Renal cortex interstitium (tissue), 11 donors: ENCODE data around the gene FOXC1. TPM values are rescaled to one million over a fixed set of nuclear protein-coding genes. Genes with fewer than 3 reads are reported as not detected.

Experiments
- DNase-seq, 11 donors: peaks; one replicate each; pipeline ENCODE4 v3.0.0-alpha.2; 2013; ENCODE audit warnings: low read depth in 9 of 11, low spot score in 4 of 11; ENCODE audit errors: extremely low read depth in 1 of 11
- polyA plus RNA-seq, 3 donors: library from polyadenylated mRNA; unstranded; fragments of 120-200 nt; gene quantifications; one replicate each; pipeline ENCODE4 v1.2.1, GENCODE V29; 2013; ENCODE audit not compliant: insufficient read length in 3 of 3

The FOXC1 gene
- polyA plus RNA-seq, 3 donors, result 74.6 to 83.4 (median 83.1) TPM

DNA sequence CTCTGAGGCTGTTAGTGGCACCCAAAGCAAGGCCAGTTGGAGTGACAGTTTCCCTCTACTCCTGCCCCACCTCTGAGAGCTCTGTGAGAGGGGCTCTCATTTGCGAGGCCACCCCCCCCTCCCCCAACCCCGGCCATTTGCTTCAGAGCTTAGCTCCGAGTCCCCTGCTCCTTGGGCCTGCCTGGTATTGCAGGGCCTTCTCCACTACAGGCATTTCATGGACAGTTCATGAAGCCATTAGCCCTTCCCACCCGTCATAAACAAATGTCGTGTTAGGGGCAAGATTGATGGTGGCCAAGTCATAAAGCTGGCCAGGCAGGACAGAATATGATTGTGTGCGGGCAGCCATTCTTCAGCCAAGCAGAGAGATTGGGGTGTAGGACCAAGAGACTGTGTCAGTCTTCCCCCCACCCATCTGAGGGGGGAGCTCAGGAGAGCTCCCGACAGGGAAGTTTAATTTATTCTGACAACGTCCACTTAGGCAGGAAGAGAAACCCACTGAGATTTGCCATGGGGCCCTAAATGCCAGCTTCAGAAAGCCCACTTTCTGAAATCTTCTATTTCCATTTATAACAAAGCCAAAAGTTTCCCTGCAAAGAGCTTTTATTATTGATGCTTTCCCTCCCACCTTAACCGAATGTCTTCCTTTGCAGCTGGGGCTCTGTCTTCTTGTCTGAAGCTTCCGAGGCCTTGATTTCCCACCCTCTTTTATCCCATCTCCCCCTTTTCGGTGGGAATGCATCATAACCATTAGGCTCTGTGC is 7.2 kb downstream of the FOXC1 start:
- DNase-seq, result no peak

DNA sequence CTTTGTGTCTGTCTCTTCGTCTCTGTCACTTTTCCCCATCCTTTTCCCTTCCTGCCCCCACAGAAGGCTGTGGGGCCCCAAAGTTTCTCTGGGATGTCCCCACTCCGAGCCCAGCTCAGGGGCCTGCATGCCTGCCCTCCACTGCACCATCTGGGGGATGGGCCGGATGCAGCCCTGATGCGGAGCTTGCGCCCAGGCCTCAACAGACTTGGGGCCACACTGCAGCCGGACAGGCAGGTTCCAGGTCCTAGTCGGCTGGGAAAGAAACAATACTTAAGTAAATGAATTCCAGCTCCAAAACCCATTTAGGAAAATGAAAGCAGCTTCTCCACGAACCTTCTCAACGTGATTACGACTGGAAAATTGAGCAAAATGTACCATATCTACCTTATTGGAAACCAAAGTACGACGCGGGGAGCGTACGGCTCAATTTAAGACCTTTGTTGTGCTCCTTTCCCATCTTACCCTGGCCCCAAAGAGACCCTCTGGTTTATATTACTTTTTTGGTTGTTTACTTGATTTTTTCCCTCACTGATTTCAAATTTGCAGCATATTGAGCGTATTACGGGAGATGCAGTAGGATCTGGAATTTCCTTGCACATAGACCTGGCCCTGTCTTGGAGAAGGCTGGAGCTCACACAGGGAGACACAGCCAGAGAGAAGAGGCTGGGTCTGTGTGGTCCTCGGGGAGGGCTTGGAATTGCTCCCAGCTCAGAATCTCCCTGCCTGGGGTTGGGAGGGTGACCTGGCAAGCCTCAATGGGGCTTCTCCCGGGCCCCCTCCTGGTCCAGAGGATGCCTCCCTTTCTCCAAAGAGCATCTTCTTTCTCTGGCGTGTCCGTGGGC is 8.0 kb downstream of the FOXC1 start:
- no peak for DNase-seq

DNA sequence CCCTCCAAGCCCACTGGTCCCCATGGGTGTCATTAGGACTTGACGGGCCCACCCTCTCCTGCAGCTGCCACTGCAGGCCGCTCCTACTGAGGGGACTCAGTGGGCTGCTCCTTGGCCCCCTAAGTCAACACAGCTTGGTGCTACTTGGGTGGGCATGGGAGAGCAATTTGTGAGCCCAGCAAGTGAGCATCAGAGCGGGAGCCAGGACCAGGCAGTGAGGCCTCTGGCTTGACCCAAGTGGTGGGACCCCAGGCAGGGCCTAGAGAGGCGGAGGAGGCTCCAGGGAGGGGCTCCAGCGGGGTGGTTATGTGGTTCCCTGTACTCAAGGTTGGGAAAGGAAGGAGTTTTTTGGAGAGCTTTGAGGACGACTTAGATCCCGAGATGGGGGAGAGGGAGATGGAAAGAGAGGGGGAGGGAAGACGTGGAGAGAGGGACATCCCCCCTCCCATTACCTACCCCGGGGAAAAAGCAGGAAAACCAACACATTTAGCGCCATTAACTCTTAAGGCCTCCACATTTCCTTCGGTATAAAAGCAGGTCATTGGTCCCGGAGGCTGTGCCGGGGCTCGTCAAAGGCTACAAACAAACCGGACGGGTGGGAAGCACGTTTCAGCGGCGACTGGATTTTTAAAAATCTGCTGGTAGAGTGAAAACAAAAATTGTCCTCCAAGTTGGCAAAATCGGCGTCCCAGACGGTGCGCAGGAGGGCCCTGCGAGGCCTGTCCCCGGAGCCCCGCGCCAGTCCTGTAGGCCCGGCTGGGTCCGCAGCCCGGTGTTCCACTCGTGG is 8.8 kb downstream of the FOXC1 start:
- DNase-seq, result no peak

DNA sequence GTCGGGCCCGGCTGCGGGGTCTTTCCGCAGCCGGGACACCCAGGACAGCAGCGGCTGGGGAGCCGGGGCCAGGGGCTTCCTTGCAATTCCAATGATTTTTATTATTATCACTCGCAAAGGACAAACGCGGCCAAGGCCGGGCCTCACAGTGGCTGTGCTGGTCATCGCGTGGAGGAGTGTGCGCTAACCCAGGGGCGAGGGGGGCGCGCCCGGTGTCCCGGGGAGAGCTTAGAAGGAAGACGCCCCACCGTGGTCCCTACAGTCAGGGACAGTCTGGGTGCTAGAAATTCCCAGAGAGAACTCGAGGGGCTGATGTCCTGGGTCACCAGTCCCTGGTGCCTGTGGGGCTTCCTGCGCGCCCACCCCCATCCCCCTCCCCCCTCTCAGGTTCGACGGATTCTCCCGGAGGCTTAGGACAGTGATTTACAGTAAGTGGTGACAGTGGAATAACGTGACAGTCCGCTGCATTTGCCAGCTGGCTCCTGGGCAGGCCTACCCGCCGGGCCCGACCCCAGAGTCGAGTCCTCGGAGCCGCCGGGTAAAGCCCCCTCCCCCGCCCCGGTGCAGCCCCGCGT is 9.5 kb downstream of the FOXC1 start:
- DNase-seq, result no peak

DNA sequence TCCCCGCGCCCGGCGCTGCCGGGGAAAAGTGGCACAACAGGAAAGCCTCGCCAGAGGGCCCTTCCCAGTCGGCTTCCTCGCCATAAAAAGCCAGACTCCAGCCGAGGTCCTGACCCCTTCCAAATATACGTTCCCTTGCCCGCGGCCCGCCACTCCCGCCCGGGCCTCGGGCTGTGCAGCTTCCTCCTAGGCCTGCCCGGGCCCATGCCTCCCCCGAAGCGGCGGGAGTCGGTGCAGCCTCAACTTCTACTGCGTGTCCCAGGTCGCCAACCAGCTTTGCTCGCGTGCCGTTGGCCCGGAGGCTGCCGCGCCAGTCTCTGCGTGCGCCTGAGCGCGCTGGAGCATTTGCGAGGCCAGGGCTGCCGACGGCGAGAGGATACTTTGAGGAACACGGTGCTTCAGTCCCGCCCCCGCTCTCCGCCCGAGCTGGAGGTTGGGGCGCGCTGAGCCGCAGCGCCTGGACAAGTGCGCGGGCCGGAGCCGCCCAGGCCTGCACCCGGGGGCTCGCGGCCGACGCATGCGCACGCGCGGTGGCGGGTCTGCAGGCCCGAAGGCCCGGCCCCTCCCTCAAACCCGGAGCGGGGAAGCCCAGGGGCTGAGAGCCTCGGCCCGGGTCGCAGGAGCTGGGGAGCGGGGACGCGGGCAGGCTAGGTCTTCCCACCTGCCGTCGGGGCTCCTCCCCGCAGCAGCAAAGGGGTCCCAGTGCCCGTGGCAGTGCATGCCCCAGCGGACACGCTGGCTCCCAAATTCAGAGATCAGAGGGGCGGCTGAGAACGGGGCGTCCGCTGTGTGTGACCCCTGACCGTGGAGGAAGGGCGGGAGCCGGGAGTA is 10.2 kb downstream of the FOXC1 start:
- DNase-seq, result no peak

DNA sequence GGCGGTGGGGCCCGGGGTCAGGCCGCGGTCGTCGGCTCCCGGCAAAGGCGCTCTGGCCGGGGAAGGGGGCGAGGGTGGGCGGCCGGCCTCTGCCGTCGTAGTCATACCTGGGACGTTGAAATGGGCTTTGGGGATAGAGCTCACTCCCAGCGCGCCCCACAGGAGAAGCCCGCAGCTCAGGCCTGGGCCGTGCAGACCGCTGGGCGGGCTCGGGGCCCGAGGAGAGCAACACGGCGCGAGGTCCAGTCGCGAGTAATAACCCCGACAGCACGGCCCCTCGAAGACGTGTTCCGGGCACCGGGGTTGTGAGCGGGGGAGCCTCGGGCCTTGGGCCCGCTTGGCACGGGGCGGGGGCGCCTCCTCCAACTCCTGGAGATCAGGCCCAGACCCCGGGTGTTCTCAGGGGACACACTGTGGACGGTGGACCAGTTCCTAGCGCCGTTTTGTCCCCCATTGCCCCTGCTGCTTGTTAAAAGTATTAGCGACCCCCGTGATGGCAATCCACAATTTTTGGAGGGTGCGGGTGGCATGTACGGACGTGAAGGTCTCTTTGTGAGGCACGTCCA is 10.9 kb downstream of the FOXC1 start:
- no peak for DNase-seq

DNA sequence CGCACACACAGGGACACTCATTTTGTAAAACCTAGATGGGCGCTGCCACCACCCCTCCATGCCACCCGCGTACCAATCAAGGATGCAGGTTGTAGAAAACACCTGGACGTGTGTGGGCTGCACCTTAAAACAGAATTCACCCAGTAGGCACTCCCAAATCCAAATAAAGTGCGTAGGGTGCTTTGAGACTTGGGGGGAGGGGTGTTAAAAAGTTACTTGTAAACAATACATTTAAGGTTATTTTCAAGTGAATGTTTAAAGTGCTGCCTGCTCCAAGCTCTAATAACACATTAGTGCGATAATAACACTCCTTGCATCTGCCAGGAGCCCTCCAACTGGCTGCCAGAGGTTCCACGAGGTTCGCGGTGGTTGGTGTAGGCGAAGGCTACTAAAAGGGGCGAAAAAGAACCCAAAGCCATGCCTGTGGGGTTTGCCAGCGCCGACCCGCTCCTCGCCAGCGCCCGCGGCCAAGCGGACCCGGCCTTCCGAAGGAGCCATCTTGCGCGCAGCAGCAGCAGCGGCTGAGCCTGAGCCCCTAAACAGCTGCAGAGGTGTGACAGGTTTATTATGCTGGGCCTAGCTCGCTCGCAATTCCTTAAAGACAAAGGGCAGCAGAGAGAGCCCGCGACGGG is 11.5 kb downstream of the FOXC1 start:
- no peak for DNase-seq

DNA sequence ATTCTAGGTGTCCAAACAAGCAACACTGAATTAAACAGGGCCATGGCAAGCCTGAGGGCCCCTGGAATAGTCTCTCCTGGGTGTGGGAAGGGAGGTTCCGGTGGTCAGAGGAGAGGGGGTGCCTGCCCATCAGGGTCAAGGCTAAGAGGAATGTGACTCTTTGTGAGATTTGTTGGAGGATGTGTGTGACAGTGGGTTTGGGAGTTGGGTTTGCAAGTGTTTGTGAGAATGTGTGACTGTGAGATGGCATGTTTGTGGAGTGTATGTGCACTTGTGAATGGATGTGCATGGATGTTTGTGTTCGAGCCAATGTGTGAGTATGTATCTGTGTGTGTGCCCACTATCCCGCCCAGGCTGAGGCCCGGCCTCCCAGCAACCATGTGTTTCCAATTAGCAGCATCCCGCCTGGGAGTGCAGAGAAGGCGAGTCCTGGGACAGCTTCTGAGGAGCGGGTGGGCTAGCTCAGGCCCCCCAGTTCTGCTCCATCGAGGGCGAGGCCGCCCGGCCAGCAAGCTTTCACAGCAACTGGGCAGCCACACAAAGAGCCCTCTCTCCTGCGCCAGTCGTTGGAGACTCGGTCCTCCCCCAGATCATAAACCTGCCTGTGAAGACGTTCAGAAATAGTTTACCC is 12.6 kb downstream of the FOXC1 start:
- no peak for DNase-seq

DNA sequence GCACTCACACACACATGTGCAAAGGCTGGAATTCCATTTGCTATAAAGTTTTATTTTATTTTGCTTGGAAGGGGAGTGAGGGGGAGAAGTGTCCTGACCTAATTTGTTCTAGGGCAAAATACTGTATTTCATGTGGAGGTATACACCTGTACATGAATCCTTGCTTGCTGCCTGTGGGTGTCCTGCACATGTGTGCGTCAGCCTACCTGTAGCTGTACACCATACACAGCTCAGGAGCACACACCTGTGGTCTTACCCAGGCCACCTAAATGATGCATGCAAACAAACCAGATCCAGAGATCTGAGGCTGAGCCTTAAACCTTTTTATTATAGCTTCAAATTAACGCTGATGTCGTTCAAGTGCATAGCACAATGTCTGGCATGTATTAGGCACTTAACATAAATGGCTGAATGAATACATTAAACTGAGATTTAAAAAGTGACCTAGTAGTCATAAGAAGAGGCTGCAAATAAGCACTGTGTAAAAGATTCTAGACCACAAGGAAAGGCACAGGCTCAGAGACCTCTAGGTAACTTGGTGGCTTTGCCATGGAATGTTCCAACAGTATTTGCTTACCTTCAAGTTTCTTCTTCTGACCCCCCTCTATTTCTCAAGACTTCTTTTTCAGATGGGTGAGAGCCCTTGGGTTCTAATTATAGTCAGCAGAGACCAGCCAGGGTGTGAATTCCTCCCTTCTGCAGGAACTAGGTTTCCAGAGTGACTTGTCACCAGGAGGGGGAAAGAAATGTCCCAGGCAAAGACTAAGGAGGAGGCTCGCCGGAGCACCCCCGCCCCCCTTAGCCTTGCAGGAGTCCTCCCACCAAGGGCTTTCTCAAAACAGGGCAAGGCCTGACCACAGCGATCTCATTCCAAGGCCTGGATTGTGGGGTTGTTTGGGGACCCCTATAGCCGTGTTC is 13.4 kb downstream of the FOXC1 start:
- DNase-seq, result no peak

DNA sequence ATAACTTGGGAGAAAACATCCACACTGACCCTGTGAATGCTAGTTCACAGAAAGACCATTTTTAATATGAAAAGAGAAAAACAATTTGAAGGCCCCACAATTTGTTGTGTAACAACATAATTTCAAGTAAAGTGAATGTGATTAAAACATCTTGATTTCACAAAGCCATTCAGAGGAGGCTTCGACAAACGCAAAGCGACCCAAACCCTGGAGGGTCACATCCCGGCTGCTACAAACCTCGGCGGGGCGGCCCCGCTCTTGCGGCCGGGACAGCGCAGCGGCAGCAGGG is 14.0 kb downstream of the FOXC1 start:
- DNase-seq, result no peak

DNA sequence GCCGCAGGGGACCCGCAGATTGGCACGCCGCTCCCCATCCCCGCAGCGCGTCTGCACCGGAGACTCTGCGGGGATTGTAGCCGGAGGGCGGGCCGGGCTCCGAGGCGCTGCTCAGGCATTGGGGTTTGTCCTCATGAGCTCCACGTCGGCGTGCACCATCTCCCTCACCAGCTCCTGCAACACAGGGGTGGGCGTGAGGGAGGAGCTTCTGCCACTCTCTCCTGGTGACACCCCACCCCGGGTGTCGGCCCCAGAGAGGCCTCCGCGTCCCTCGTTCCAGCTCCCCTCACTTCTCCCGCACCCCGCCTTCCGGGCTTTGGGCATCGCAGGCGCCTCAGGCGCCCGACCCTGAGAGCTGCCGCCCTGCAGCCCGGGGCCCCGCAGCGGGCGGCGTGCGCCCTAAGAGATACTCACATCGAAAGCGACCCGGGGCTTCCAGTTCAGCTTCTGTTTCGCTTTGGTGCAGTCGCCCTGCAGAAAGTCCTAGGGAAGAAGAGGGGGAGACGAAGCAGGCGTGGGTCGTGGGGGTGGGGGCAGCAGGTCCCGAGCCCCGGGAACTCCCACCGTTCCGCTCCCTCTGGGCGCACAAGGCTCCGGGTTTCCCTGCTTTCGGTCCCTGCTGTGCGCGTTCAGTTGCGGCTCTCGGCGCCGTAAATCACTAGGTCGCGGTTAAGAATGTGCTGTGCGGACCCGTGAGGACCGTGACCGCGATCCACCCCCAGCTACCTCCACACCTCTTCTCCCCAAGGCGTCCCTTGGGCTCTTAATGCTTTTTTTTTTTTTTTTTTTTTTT is 14.5 kb downstream of the FOXC1 start:
- no peak for DNase-seq

DNA sequence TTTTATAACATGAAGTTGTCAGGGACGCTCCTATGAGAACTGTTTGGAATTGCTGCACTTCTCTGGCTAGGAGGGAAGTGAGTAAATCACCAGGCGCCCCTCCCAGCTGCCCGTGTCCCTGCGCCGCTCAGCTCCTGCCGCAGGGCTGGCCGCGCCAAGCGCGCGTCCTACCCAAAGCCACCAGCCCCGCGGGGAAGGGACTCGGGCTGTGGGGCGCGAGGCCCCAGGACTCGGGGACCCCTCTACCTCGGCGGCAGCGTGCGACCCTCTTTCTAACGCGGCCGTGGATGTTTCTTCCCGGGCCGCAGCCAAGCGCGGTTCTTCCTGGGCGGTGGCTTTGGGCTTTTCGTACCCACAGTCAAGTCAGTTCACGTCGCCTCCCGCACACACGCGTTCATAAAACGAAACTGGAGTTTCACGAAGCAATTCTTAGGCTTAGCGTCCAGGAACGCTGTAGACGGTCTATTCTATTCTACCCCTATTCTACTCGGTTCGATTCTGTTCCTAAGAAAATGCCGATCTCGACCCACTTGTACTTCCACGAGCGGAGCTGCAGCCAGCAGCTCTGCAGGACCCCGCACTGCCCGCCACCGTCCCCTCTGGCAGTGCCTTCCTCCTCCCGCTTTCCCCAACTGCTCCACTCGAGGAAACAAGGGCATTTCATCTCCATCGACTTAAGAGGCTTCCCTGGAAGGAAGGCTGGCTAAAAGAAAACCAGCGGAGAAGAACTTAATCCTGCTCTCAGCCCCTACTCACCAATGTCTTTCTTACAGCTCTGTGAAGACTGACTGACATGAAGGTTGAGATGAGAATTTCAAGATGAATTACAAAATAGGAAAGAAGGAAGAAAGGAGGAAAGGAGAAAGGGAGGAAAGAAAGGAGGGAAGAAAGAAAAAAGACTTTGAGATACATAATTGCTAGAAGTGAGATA is 15.4 kb downstream of the FOXC1 start:
- DNase-seq, result no peak

DNA sequence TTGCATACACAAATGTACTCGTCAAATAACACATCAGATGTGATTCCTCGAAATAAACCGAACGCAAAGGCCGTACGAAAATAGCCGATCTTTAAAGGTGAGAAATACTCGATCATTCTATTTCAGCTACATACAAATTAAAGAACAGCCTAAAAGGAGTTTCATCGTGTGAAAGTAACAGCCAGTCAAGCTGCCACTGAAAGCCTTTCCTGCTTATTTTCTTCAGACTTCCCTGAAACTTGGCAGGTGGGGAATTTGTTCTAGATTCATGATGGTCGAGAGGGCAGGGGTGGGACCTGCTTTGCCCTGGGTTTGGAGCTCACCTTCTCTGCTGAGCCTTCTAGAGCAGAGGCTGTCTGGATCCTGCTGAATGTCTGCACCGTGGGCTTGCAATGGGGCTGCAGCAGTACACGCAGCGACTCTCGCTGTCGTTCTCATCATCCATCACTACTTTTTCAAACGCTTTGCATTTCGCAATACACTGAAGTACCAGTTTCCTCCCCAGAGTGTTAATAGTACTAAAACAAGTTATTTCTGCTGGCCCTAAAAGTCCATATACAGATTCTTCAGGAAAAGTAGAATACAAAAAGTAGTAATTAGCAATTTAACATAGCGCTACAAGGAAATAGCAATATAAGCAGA is 16.2 kb downstream of the FOXC1 start:
- no peak for DNase-seq

DNA sequence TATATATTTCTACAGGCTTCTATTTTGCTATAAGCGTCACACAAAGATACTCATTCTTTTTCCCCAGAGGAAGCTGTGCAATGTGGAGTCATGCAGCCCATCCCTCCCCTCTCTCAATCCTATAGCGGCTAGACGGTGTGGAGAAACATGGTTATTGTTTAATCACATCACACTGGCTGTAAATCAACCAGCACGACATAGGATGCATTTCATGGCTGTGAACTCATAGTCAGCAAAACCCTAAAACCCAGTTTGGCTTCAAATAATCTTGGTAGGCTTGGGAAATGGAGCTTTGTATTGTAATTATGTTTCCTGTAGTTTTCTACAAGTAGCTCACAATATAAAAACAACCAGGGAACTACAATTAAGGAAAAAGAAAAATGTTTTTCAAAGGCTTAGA is 16.8 kb downstream of the FOXC1 start:
- DNase-seq, result no peak
